ENCODE data around the gene MKRN2OS. TPM values are rescaled to one million over a fixed set of nuclear protein-coding genes. Genes with fewer than 3 reads are reported as not detected.

MKRN2OS gene
- total and polyA plus RNA-seq, 4 donors, result 0.06 to 0.42 (median 0.17) TPM

DNA sequence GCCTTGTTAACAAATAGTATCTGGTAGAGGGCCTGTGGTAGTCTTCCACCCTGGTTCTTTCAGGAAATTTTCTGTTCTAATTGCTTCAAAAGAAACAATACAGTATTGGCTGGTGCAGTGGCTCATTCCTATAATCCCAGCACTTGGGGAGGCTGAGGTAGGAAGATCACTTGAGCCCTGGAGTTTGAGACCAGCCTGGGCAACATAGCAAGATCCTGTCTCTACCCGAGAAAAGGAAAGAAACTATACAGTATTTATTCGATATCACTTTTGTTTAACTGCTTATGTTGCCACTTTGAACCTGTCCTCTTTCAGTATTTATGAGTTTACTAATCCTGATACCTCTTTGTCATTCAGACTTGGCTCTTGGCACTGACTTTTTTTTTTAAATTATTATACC is 16.1 kb upstream of the MKRN2OS start:
- Histone ChIP-seq H3K9me3 (ENCODE audit: control insufficient read depth in 4 of 4, low read length in 3 of 4) (no peaks in the 10 kb centered on the region), H3K9ac (ENCODE audit: low read depth in 1 of 2, low read length in 2 of 2) (no peak overlapping the region), H3K4me1 (ENCODE audit: control insufficient read depth in 4 of 4, insufficient read depth in 4 of 4, low read length in 3 of 4) (peaks cover 0 to 30% (median 19%) of the 10 kb centered on the region in 4 donors), H3K27ac (ENCODE audit: low read depth in 1 of 2, low read length in 2 of 2) (no peak overlapping the region), H3K4me3 (ENCODE audit: low read depth in 1 of 3, low read length in 3 of 3) (no peak overlapping the region), H3K27me3 (ENCODE audit: control insufficient read depth in 4 of 4, insufficient read depth in 4 of 4, low read length in 3 of 4) (no peaks in the 10 kb centered on the region), H3K36me3 (ENCODE audit: control insufficient read depth in 4 of 4, insufficient read depth in 3 of 4, low read depth in 1 of 4, low read length in 3 of 4) (no peaks in the 10 kb centered on the region)
- 83% methylated on average over 2 of the region's 2 CpGs for WGBS
- TF ChIP-seq, protein P1, sequence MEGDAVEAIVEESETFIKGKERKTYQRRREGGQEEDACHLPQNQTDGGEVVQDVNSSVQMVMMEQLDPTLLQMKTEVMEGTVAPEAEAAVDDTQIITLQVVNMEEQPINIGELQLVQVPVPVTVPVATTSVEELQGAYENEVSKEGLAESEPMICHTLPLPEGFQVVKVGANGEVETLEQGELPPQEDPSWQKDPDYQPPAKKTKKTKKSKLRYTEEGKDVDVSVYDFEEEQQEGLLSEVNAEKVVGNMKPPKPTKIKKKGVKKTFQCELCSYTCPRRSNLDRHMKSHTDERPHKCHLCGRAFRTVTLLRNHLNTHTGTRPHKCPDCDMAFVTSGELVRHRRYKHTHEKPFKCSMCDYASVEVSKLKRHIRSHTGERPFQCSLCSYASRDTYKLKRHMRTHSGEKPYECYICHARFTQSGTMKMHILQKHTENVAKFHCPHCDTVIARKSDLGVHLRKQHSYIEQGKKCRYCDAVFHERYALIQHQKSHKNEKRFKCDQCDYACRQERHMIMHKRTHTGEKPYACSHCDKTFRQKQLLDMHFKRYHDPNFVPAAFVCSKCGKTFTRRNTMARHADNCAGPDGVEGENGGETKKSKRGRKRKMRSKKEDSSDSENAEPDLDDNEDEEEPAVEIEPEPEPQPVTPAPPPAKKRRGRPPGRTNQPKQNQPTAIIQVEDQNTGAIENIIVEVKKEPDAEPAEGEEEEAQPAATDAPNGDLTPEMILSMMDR (IDR thresholded peaks at IDR 0.05; ENCODE audit: low read depth, low read length, missing input control), result no peak
- DNase-seq (ENCODE audit: low spot score), result no peak

DNA sequence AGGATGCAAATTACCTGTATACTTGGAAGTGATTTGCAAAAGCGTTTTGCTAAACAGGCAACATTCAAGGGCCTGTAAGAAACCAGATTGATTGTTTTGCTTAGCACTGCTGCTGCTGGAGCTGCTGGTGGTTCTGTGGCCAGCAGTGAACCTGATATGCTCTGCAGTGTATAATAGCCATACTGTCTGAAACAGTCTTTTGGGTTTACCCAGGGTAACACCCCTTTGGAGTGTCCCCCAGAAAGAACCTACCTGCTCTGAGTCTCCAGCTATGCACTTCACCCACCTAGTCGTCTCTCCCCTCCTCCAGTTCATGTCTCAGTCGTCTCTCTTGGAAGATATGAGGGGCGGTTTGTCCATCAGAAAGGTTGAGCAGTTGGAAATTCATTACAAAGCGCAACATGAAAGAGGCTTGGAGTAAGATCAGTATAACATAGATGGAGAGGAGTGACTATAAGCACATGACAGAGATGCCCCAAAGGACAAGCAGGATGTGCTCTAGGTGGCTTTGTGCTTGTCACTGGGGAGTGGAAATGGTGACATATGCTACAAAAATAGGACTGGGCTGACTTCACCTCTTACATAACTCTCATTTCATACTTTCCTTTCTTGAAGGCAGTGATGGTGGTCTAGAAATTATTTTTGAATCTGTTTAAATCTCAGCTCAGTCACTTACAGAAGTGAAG is 15.3 kb upstream of the MKRN2OS start:
- Histone ChIP-seq H3K27me3 (ENCODE audit: control insufficient read depth in 4 of 4, insufficient read depth in 4 of 4, low read length in 3 of 4) (no peaks in the 10 kb centered on the region), H3K4me1 (ENCODE audit: control insufficient read depth in 4 of 4, insufficient read depth in 4 of 4, low read length in 3 of 4) (peaks cover 0 to 35% (median 21%) of the 10 kb centered on the region in 4 donors), H3K9me3 (ENCODE audit: control insufficient read depth in 4 of 4, low read length in 3 of 4) (no peaks in the 10 kb centered on the region), H3K4me3 (ENCODE audit: low read depth in 1 of 3, low read length in 3 of 3) (no peak overlapping the region), H3K27ac (ENCODE audit: low read depth in 1 of 2, low read length in 2 of 2) (no peak overlapping the region), H3K36me3 (ENCODE audit: control insufficient read depth in 4 of 4, insufficient read depth in 3 of 4, low read depth in 1 of 4, low read length in 3 of 4) (no peaks in the 10 kb centered on the region), H3K9ac (ENCODE audit: low read depth in 1 of 2, low read length in 2 of 2) (no peak overlapping the region)
- DNase-seq (ENCODE audit: low spot score), result no peak
- TF ChIP-seq EGR1 (IDR thresholded peaks at IDR 0.05; ENCODE audit: low read depth in 2 of 2), result no peak
- TF ChIP-seq HNF4A (conservative IDR thresholded peaks at IDR 0.05), result no peak
- TF ChIP-seq TAF1 (conservative IDR thresholded peaks at IDR 0.05), result no peak
- TF ChIP-seq, protein P2, sequence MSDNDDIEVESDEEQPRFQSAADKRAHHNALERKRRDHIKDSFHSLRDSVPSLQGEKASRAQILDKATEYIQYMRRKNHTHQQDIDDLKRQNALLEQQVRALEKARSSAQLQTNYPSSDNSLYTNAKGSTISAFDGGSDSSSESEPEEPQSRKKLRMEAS (IDR thresholded peaks at IDR 0.05), result no peak
- 88% methylated on average over 5 of the region's 5 CpGs for WGBS

DNA sequence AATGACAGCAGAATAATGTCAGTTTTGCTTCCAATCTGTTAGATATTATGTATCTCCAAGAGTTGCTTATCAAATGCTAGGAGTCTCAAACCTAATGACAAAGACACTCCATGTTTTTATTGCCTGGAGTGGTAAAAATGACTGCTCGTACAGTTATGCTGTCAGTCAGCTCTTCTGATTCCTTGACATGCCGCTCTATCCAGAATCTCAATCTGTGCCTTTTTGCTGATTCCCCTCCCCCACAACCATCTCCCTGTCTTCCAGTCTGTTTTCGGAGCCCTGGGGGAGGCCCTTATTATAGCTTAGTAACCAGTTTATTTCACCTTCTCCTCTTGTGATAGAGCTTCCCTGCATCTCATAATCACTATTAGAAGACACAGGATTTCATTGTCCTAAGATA is 14.2 kb upstream of the MKRN2OS start:
- Histone ChIP-seq H3K4me1 (ENCODE audit: control insufficient read depth in 4 of 4, insufficient read depth in 4 of 4, low read length in 3 of 4) (peaks cover 0 to 35% (median 21%) of the 10 kb centered on the region in 4 donors), H3K27me3 (ENCODE audit: control insufficient read depth in 4 of 4, insufficient read depth in 4 of 4, low read length in 3 of 4) (no peaks in the 10 kb centered on the region), H3K36me3 (ENCODE audit: control insufficient read depth in 4 of 4, insufficient read depth in 3 of 4, low read depth in 1 of 4, low read length in 3 of 4) (no peaks in the 10 kb centered on the region), H3K9ac (ENCODE audit: low read depth in 1 of 2, low read length in 2 of 2) (no peak overlapping the region), H3K9me3 (ENCODE audit: control insufficient read depth in 4 of 4, low read length in 3 of 4) (no peaks in the 10 kb centered on the region), H3K27ac (ENCODE audit: low read depth in 1 of 2, low read length in 2 of 2) (no peak overlapping the region), H3K4me3 (ENCODE audit: low read depth in 1 of 3, low read length in 3 of 3) (no peak overlapping the region)
- 93% methylated on average over 3 of the region's 3 CpGs for WGBS
- no peak for TF ChIP-seq NR2F2 (IDR thresholded peaks at IDR 0.05)
- TF ChIP-seq, protein P3, sequence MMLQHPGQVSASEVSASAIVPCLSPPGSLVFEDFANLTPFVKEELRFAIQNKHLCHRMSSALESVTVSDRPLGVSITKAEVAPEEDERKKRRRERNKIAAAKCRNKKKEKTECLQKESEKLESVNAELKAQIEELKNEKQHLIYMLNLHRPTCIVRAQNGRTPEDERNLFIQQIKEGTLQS (IDR thresholded peaks at IDR 0.05), result no peak
- TF ChIP-seq HNF4G (IDR thresholded peaks at IDR 0.05), result no peak
- no peak for TF ChIP-seq FOXA2 (IDR thresholded peaks at IDR 0.05)
- TF ChIP-seq, protein P4, sequence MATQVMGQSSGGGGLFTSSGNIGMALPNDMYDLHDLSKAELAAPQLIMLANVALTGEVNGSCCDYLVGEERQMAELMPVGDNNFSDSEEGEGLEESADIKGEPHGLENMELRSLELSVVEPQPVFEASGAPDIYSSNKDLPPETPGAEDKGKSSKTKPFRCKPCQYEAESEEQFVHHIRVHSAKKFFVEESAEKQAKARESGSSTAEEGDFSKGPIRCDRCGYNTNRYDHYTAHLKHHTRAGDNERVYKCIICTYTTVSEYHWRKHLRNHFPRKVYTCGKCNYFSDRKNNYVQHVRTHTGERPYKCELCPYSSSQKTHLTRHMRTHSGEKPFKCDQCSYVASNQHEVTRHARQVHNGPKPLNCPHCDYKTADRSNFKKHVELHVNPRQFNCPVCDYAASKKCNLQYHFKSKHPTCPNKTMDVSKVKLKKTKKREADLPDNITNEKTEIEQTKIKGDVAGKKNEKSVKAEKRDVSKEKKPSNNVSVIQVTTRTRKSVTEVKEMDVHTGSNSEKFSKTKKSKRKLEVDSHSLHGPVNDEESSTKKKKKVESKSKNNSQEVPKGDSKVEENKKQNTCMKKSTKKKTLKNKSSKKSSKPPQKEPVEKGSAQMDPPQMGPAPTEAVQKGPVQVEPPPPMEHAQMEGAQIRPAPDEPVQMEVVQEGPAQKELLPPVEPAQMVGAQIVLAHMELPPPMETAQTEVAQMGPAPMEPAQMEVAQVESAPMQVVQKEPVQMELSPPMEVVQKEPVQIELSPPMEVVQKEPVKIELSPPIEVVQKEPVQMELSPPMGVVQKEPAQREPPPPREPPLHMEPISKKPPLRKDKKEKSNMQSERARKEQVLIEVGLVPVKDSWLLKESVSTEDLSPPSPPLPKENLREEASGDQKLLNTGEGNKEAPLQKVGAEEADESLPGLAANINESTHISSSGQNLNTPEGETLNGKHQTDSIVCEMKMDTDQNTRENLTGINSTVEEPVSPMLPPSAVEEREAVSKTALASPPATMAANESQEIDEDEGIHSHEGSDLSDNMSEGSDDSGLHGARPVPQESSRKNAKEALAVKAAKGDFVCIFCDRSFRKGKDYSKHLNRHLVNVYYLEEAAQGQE (IDR thresholded peaks at IDR 0.05), result no peak
- TF ChIP-seq, protein P2 (IDR thresholded peaks at IDR 0.05), result no peak
- DNase-seq (ENCODE audit: low spot score), result no peak

Data from liver (tissue), 9 donors.